SK-N-SH treated with all-trans-retinoic acid at 6 μM for 48 hours (cell line): ENCODE results near the gene SIGLEC5.

Source experiments
- ATAC-seq: fragments of 200-7000 bp; cut with Tn5 transposase; 3 replicates; pipeline ENCODE4 v1.9.1; 2020; ENCODE audit warnings: mild to moderate bottlenecking, moderate library complexity
- ARNTL ChIP-seq: fragments of 450-650 bp; formaldehyde crosslinking; IDR thresholded peaks from 2 replicates; pipeline ENCODE4 v1.5.0; 2020; ENCODE audit warnings: low read depth, mild to moderate bottlenecking, moderate library complexity, borderline replicate concordance
- BACH2 ChIP-seq: fragments of 250-450 bp; sonication (Bioruptor Pico); IDR thresholded peaks from 2 replicates; pipeline ENCODE4 v1.9.0; 2021; ENCODE audit warnings: mild to moderate bottlenecking, borderline replicate concordance
- CSDC2 ChIP-seq: fragments of 250-450 bp; sonication (Bioruptor Pico); IDR thresholded peaks from 2 replicates; pipeline ENCODE4 v1.5.0; 2020; ENCODE audit warnings: mild to moderate bottlenecking, moderate library complexity
- ESRRG ChIP-seq: fragments of 250-450 bp; sonication (Bioruptor Pico); IDR thresholded peaks from 2 replicates; pipeline ENCODE4 v1.6.1; 2021; ENCODE audit warnings: mild to moderate bottlenecking
- GLIS3 ChIP-seq: fragments of 250-450 bp; sonication (Bioruptor Pico); IDR thresholded peaks from 2 replicates; pipeline ENCODE4 v1.5.0; 2020; ENCODE audit warnings: mild to moderate bottlenecking, moderate library complexity
- OSR1 ChIP-seq: fragments of 250-450 bp; sonication (Bioruptor Pico); IDR thresholded peaks from 2 replicates; pipeline ENCODE4 v1.8.0; 2022; ENCODE audit warnings: moderate library complexity, mild to moderate bottlenecking, inconsistent platforms
- PPARA ChIP-seq: fragments of 250-450 bp; sonication (Bioruptor Pico); IDR thresholded peaks from 2 replicates; pipeline ENCODE4 v1.5.0; 2020; ENCODE audit warnings: mild to moderate bottlenecking, borderline replicate concordance
- SNAI2 ChIP-seq: fragments of 250-450 bp; sonication (Bioruptor Pico); IDR thresholded peaks from 2 replicates; pipeline ENCODE4 v1.5.0; 2020; ENCODE audit warnings: mild to moderate bottlenecking, moderate library complexity
- TCF4 ChIP-seq: fragments of 250-450 bp; sonication (Bioruptor Pico); IDR thresholded peaks from 2 replicates; pipeline ENCODE4 v1.8.0; 2021; ENCODE audit warnings: mild to moderate bottlenecking, moderate library complexity, borderline replicate concordance
- TOX ChIP-seq: fragments of 250-450 bp; sonication (Bioruptor Pico); IDR thresholded peaks from 2 replicates; pipeline ENCODE4 v1.8.0; 2021; ENCODE audit warnings: mild to moderate bottlenecking, moderate library complexity, borderline replicate concordance
- ZC3H10 ChIP-seq: fragments of 250-450 bp; sonication (Bioruptor Pico); IDR thresholded peaks from 2 replicates; pipeline ENCODE4 v1.5.1; 2021; ENCODE audit warnings: mild to moderate bottlenecking, moderate library complexity
- ZFP3 ChIP-seq: fragments of 250-450 bp; sonication (Bioruptor Pico); IDR thresholded peaks from 2 replicates; pipeline ENCODE4 v1.5.0; 2020; ENCODE audit warnings: mild to moderate bottlenecking, moderate library complexity
- ZFP30 ChIP-seq: fragments of 450-650 bp; formaldehyde crosslinking; IDR thresholded peaks from 2 replicates; pipeline ENCODE4 v1.5.0; 2022; ENCODE audit warnings: mild to moderate bottlenecking, moderate library complexity
- ZNF565 ChIP-seq: fragments of 450-650 bp; formaldehyde crosslinking; conservative IDR thresholded peaks from 2 replicates; pipeline ENCODE4 v1.5.0; 2020; ENCODE audit warnings: low read depth, mild to moderate bottlenecking, moderate library complexity
- TF ChIP-seq, protein P1 (sequence below): fragments of 250-450 bp; sonication (Bioruptor Pico); IDR thresholded peaks from 2 replicates; pipeline ENCODE4 v1.8.0; 2021; ENCODE audit warnings: low read depth, mild to moderate bottlenecking, moderate library complexity, borderline replicate concordance
- TF ChIP-seq, protein P2 (sequence below): fragments of 250-450 bp; sonication (Bioruptor Pico); IDR thresholded peaks from 2 replicates; pipeline ENCODE4 v1.5.1; 2020; ENCODE audit warnings: low read depth, mild to moderate bottlenecking, moderate library complexity
- TF ChIP-seq, protein P3 (sequence below): fragments of 250-450 bp; sonication (Bioruptor Pico); IDR thresholded peaks from 2 replicates; pipeline ENCODE4 v1.8.0; 2020; ENCODE audit warnings: mild to moderate bottlenecking, moderate library complexity, borderline replicate concordance
- TF ChIP-seq, protein P4 (sequence below): fragments of 250-450 bp; sonication (Bioruptor Pico); IDR thresholded peaks from 2 replicates; pipeline ENCODE4 v1.5.1; 2021; ENCODE audit warnings: mild to moderate bottlenecking, moderate library complexity
- TF ChIP-seq, protein P5 (sequence below): fragments of 250-450 bp; sonication (Bioruptor Pico); IDR thresholded peaks from 2 replicates; pipeline ENCODE4 v1.5.0; 2020; ENCODE audit warnings: mild to moderate bottlenecking, moderate library complexity

SIGLEC5 gene

GRCh38 chr19:51644636-51645271 lies 14.6 kb upstream of the SIGLEC5 start:
- ATAC-seq: no peak
- TF ChIP-seq, protein P1, sequence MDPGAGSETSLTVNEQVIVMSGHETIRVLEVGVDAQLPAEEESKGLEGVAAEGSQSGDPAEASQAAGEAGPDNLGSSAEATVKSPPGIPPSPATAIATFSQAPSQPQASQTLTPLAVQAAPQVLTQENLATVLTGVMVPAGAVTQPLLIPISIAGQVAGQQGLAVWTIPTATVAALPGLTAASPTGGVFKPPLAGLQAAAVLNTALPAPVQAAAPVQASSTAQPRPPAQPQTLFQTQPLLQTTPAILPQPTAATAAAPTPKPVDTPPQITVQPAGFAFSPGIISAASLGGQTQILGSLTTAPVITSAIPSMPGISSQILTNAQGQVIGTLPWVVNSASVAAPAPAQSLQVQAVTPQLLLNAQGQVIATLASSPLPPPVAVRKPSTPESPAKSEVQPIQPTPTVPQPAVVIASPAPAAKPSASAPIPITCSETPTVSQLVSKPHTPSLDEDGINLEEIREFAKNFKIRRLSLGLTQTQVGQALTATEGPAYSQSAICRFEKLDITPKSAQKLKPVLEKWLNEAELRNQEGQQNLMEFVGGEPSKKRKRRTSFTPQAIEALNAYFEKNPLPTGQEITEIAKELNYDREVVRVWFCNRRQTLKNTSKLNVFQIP (CRISPR knock-in tag): no peak
- no peak for TF ChIP-seq TCF4 (CRISPR knock-in tag)
- no peak for TF ChIP-seq OSR1 (CRISPR knock-in tag)
- no peak for TF ChIP-seq ARNTL (CRISPR knock-in tag)
- no peak for TF ChIP-seq ESRRG (CRISPR knock-in tag)
- TF ChIP-seq BACH2: no peak
- TF ChIP-seq, protein P2, sequence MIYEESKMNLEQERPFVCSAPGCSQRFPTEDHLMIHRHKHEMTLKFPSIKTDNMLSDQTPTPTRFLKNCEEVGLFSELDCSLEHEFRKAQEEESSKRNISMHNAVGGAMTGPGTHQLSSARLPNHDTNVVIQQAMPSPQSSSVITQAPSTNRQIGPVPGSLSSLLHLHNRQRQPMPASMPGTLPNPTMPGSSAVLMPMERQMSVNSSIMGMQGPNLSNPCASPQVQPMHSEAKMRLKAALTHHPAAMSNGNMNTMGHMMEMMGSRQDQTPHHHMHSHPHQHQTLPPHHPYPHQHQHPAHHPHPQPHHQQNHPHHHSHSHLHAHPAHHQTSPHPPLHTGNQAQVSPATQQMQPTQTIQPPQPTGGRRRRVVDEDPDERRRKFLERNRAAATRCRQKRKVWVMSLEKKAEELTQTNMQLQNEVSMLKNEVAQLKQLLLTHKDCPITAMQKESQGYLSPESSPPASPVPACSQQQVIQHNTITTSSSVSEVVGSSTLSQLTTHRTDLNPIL (CRISPR knock-in tag): no peak
- TF ChIP-seq ZFP3: no peak
- no peak for TF ChIP-seq ZFP30 (CRISPR knock-in tag)
- TF ChIP-seq TOX (CRISPR knock-in tag): no peak
- no peak for TF ChIP-seq ZNF565 (CRISPR knock-in tag)
- no peak for TF ChIP-seq ZC3H10 (CRISPR knock-in tag)
- TF ChIP-seq CSDC2 (CRISPR knock-in tag): no peak
- TF ChIP-seq, protein P3, sequence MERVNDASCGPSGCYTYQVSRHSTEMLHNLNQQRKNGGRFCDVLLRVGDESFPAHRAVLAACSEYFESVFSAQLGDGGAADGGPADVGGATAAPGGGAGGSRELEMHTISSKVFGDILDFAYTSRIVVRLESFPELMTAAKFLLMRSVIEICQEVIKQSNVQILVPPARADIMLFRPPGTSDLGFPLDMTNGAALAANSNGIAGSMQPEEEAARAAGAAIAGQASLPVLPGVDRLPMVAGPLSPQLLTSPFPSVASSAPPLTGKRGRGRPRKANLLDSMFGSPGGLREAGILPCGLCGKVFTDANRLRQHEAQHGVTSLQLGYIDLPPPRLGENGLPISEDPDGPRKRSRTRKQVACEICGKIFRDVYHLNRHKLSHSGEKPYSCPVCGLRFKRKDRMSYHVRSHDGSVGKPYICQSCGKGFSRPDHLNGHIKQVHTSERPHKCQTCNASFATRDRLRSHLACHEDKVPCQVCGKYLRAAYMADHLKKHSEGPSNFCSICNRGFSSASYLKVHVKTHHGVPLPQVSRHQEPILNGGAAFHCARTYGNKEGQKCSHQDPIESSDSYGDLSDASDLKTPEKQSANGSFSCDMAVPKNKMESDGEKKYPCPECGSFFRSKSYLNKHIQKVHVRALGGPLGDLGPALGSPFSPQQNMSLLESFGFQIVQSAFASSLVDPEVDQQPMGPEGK (CRISPR knock-in tag): no peak
- TF ChIP-seq, protein P4, sequence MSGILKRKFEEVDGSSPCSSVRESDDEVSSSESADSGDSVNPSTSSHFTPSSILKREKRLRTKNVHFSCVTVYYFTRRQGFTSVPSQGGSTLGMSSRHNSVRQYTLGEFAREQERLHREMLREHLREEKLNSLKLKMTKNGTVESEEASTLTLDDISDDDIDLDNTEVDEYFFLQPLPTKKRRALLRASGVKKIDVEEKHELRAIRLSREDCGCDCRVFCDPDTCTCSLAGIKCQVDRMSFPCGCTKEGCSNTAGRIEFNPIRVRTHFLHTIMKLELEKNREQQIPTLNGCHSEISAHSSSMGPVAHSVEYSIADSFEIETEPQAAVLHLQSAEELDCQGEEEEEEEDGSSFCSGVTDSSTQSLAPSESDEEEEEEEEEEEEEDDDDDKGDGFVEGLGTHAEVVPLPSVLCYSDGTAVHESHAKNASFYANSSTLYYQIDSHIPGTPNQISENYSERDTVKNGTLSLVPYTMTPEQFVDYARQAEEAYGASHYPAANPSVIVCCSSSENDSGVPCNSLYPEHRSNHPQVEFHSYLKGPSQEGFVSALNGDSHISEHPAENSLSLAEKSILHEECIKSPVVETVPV (CRISPR knock-in tag): no peak
- no peak for TF ChIP-seq SNAI2
- no peak for TF ChIP-seq GLIS3 (CRISPR knock-in tag)
- TF ChIP-seq, protein P5, sequence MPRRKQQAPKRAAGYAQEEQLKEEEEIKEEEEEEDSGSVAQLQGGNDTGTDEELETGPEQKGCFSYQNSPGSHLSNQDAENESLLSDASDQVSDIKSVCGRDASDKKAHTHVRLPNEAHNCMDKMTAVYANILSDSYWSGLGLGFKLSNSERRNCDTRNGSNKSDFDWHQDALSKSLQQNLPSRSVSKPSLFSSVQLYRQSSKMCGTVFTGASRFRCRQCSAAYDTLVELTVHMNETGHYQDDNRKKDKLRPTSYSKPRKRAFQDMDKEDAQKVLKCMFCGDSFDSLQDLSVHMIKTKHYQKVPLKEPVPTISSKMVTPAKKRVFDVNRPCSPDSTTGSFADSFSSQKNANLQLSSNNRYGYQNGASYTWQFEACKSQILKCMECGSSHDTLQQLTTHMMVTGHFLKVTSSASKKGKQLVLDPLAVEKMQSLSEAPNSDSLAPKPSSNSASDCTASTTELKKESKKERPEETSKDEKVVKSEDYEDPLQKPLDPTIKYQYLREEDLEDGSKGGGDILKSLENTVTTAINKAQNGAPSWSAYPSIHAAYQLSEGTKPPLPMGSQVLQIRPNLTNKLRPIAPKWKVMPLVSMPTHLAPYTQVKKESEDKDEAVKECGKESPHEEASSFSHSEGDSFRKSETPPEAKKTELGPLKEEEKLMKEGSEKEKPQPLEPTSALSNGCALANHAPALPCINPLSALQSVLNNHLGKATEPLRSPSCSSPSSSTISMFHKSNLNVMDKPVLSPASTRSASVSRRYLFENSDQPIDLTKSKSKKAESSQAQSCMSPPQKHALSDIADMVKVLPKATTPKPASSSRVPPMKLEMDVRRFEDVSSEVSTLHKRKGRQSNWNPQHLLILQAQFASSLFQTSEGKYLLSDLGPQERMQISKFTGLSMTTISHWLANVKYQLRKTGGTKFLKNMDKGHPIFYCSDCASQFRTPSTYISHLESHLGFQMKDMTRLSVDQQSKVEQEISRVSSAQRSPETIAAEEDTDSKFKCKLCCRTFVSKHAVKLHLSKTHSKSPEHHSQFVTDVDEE (CRISPR knock-in tag): no peak
- TF ChIP-seq PPARA (CRISPR knock-in tag): no peak

DNA sequence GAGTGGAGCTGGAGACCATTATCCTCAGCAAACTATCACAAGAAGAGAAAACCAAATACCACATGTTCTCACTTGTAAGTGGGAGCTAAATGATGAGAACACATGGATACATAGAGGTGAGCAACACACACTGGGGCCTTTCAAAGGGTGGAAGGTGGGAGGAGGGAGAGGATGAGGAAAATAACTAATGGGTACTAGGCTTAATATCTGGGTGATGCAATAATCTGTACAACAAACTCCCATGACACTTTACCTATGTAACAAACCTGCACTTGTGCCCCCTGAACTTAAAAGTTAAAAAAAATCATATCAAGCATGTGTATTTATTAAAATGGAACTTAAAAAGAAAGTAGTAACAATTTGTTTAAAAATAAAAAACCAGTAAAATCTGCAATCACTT lies 11.4 kb upstream of the SIGLEC5 start:
- TF ChIP-seq, protein P4 (CRISPR knock-in tag): no peak
- TF ChIP-seq ESRRG (CRISPR knock-in tag): no peak
- TF ChIP-seq PPARA (CRISPR knock-in tag): no peak
- TF ChIP-seq SNAI2: no peak
- TF ChIP-seq BACH2: no peak
- TF ChIP-seq CSDC2 (CRISPR knock-in tag): no peak
- TF ChIP-seq TOX (CRISPR knock-in tag): no peak
- TF ChIP-seq, protein P2 (CRISPR knock-in tag): no peak
- TF ChIP-seq, protein P3 (CRISPR knock-in tag): no peak

More for the DNA sequence above, 11.4 kb upstream of the SIGLEC5 start:
- no peak for ATAC-seq
